ENCODE data around the gene OMG.

- TF ChIP-seq EZH2 (IDR thresholded peaks at IDR 0.05): no peak
- TF ChIP-seq POLR2AphosphoS5 (IDR thresholded peaks at IDR 0.05; ENCODE audit: borderline replicate concordance, low read depth, low read length): no peak
- TF ChIP-seq FOXP2 (optimal IDR thresholded peaks at IDR 0.05; ENCODE audit: control extremely low read depth, extremely low read length, insufficient read depth): no peak
Measured at GRCh38 chr17:31320241-31320640, 23.2 kb upstream of the OMG start.
